ENCODE measurements around the gene FLNB. TPM values are rescaled to one million over a fixed set of nuclear protein-coding genes. Genes with fewer than 3 reads are reported as not detected.

Gene FLNB
- total RNA-seq, 1 donor from 2014 or later = 72.9 TPM

GRCh38 chr3:58036293-58037032, 28.2 kb downstream of the FLNB start:
- Mint-ChIP-seq H3K4me3 (ENCODE audit: unreplicated experiment) (no peak overlapping the region), H3K36me3 (ENCODE audit: unreplicated experiment) (peaks cover 4% of the 10 kb centered on the region), H3K4me1 (ENCODE audit: unreplicated experiment) (peaks cover 29% of the 10 kb centered on the region), H3K27ac (ENCODE audit: unreplicated experiment) (no peak overlapping the region), H3K9me3 (ENCODE audit: unreplicated experiment) (no peaks in the 10 kb centered on the region), H3K27me3 (ENCODE audit: unreplicated experiment) (no peaks in the 10 kb centered on the region)
- no peak for TF ChIP-seq CTCF (IDR thresholded peaks at IDR 0.05)
- DNase-seq (ENCODE audit: extremely low spot score, unreplicated experiment) = no peak

GRCh38 chr3:58037141-58037910, 29.1 kb downstream of the FLNB start:
- no peak overlapping the region for H3K27ac Mint-ChIP-seq (ENCODE audit: unreplicated experiment)
- no peaks in the 10 kb centered on the region for H3K27me3 Mint-ChIP-seq (ENCODE audit: unreplicated experiment)
- peaks cover 4% of the 10 kb centered on the region for H3K36me3 Mint-ChIP-seq (ENCODE audit: unreplicated experiment)
- peaks cover 30% of the 10 kb centered on the region for H3K4me1 Mint-ChIP-seq (ENCODE audit: unreplicated experiment)
- H3K4me3 Mint-ChIP-seq (ENCODE audit: unreplicated experiment) = no peak overlapping the region
- H3K9me3 Mint-ChIP-seq (ENCODE audit: unreplicated experiment) = no peaks in the 10 kb centered on the region
- TF ChIP-seq CTCF (IDR thresholded peaks at IDR 0.05) = no peak
- no peak for DNase-seq (ENCODE audit: extremely low spot score, unreplicated experiment)

GRCh38 chr3:58038675-58039292, 30.6 kb downstream of the FLNB start:
- peaks cover 43% of the 10 kb centered on the region for H3K4me1 Mint-ChIP-seq (ENCODE audit: unreplicated experiment)
- peaks cover 4% of the 10 kb centered on the region for H3K36me3 Mint-ChIP-seq (ENCODE audit: unreplicated experiment)
- H3K4me3 Mint-ChIP-seq (ENCODE audit: unreplicated experiment) = no peak overlapping the region
- H3K27ac Mint-ChIP-seq (ENCODE audit: unreplicated experiment) = no peak overlapping the region
- H3K9me3 Mint-ChIP-seq (ENCODE audit: unreplicated experiment) = no peaks in the 10 kb centered on the region
- no peaks in the 10 kb centered on the region for H3K27me3 Mint-ChIP-seq (ENCODE audit: unreplicated experiment)
- no peak for DNase-seq (ENCODE audit: extremely low spot score, unreplicated experiment)
- no peak for TF ChIP-seq CTCF (IDR thresholded peaks at IDR 0.05)

DNA sequence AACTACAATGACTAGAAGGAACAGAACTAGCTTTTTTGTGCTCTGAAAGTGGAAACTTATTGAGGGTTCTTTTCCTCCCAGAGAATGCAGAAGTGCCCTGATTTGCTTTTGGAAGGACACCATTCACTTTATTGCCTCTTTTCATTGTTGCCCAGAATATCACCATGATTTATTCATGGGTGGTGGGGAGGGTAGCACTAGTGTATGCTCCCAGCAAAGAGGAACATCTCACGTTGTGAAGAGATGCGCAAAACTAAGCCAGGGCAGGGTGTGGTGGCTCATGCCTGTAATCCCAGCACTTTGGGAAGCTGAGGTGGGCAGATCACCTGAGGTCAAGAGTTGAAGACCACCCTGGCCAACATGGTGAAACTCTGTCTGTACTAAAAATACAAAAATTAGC, 31.4 kb downstream of the FLNB start:
- Mint-ChIP-seq H3K4me1 (ENCODE audit: unreplicated experiment) (peaks cover 48% of the 10 kb centered on the region), H3K9me3 (ENCODE audit: unreplicated experiment) (no peaks in the 10 kb centered on the region), H3K27ac (ENCODE audit: unreplicated experiment) (no peak overlapping the region), H3K4me3 (ENCODE audit: unreplicated experiment) (no peak overlapping the region), H3K27me3 (ENCODE audit: unreplicated experiment) (no peaks in the 10 kb centered on the region), H3K36me3 (ENCODE audit: unreplicated experiment) (peaks cover 4% of the 10 kb centered on the region)
- DNase-seq (ENCODE audit: extremely low spot score, unreplicated experiment) = no peak
- no peak for TF ChIP-seq CTCF (IDR thresholded peaks at IDR 0.05)
